ENCODE measurements around the gene GP2.

Gene GP2

GRCh38 chr16:20303012-20303411 lies 24.3 kb downstream of the GP2 start:
- no peak for DNase-seq

- DNase-seq, result no peak
Observed at GRCh38 chr16:20302389-20302788, 24.9 kb downstream of the GP2 start.

DNA sequence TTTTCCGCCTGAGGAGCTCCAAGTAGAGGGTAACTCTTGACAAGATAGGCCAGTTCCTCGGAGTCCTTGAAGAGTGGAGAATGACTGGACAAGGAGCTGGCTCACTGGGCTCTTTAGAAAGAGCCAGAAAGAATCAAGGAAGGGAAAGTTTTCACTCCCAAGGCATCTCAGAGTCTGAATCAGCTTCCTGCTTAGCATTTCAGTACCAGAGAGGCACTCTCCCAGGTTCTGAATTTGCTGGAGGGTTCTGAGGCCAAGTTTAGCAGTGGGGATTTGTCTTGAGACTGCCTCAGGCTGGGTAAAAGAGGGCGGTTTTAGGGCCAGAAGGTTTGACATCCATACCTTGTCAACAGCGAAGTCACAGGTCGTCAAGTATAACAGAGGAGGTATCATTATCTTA lies 25.5 kb downstream of the GP2 start:
- no peak for DNase-seq

DNA sequence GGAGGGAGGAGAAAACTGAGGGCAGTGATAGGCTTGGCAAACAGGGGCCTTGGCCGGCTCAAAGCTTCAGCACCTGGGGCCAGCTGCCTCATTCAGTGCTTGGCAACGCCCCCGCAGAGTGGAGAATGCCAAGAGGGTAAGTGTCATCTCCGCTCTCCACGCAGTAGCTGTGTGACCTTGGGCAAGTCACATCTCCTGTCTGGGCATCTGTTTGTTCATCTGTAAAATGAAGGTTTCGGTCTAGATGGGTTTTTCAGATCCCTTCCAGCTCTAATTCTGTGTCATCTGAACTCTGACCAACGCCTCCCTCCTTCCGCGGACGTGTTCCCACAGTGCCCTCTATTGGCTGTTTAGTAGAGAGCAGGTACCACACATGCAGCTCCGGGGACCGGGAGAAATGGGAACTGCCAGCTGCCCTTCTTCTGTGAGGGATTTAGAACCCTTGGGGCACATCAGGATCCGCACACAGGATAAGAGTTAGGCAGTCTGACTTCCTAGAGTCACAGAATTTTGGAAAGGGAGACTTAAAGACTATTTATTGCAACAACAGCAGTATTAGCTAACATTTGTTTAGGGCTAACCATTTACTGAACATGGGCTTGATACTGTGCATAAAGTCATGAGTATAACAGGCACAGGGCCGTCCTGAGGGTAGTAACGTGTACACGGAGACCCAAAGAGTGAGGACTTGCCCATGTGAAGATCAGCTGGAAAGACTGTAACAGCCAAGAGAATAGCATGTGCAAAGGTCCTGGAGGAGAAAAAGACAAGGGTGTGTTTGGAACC lies 26.8 kb downstream of the GP2 start:
- peak; percentile 48 for DNase-seq

- no peak for DNase-seq
Observed at GRCh38 chr16:20298452-20298851, 28.9 kb downstream of the GP2 start.

DNA sequence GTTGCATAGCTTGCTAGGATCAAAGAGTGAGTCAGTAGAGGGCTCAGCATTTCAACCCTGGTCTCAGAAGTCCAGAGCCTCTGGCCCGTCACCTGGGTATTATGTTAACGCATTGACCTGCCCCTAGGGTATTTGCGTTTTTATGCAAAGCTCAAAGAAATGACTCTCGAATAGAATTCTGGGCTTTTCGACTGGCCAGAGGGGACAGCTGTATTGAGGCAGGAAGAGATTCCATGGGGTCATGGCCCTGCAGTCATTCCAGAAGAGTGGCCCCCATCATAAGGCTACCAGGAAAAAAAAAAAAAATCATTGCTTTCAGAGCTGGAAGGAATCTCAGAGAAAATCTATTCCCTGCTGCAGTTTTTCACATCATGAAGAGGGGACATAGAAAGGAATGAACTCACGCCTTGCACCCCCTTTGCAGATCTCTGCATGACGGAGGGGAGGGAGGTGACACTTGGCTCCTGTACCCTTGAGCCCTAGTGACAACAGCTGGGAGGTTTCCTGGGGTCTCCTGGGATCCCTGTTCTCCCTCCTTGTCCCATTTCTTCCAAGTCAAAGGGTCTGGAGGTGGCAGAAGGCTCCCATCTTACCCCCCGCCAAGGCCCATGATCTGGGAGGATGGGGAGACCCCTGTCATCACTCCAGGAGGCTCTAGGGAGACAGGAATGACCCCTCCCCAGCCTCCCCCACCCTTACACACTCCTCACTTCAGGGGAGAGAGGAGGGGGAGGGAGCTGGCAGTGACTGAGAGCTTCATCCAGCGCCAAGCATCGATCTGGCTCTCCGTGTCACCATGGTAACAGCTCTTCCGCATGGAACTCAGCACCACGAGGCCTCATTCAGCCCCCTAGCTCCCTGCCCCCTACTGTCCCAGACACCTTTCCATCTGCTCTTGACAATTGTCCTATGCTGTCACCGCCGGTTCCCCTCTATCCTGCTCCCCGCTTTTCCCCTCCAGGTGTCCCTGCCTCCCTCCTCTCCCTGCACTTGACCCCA lies 35.8 kb downstream of the GP2 start:
- DNase-seq, result no peak

GRCh38 chr16:20289571-20289970 lies 37.7 kb downstream of the GP2 start:
- no peak for DNase-seq

- no peak for DNase-seq
Observed at GRCh38 chr16:20285993-20286499, 41.3 kb downstream of the GP2 start.

- no peak for DNase-seq
Observed at GRCh38 chr16:20280259-20280658, 47.1 kb downstream of the GP2 start.

GRCh38 chr16:20271893-20272292 lies 55.4 kb downstream of the GP2 start:
- DNase-seq, result no peak

GRCh38 chr16:20268409-20268808 lies 58.9 kb downstream of the GP2 start:
- DNase-seq, result no peak

DNA sequence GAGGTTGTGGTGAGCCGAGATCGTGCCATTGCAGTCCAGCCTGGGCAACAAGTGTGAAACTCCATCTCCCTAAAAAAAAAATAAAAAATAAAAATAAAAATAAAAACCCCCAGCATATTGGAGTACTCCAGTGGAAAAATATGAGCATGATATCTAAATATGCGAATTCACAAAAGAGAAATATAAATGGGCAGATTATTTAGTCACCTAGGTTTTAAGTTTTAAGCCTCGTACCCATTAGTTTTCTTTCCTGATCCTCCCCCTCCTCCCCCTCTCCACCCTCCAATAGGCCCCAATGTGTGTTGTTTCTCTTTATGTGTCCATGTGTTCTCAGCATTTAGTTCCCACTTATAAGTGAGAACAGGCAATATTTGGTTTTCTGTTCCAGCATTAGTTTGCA lies 62.3 kb downstream of the GP2 start:
- no peak for DNase-seq

- DNase-seq, result no peak
Observed at GRCh38 chr16:20263138-20263855, 64.0 kb downstream of the GP2 start.

DNA sequence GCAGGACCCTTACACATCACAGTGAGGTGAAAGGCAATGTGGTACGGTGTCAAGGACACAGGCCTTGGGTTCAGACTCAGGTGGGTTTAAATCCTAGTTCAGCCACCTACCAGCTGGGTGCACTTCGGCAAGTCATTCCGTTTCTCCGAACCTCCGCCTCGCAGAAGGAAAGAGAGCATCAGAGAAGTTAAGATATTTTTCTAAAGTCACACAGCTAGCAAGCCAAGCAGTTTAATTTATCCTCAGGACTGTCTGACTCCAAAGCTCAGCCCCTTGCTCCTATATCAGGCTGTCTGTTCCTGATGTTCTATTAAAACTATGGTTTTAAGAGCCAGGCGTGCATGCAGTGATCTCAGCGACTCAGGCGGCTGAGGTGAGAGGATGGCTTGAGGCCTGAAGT lies 65.1 kb downstream of the GP2 start:
- no peak for DNase-seq

GRCh38 chr16:20260215-20261009 lies 66.9 kb downstream of the GP2 start:
- no peak for DNase-seq

Data from inflammatory macrophage treated with lipopolysaccharide for 4 hours (primary cell).